Mesenchymal stem cell (in vitro differentiated cells and primary cell): Measurements from ENCODE around the gene TMEM33.
A peak's percentile ranks its signal among the peaks of the same experiment; 100 is the strongest.
"Not testable (repeated sequence)": the region's sequence is repeated elsewhere in the genome, so short reads cannot be mapped to it uniquely, and the experiment has no call there.

Source experiments
- DNase-seq: peaks from one replicate; pipeline ENCODE4 v3.0.0-alpha.2; 2013
- H2AFZ ChIP-seq: one replicate; pipeline ENCODE4 v1.6.1; 2013; ENCODE audit warnings: low read depth, mild to moderate bottlenecking, control low read depth, inconsistent platforms, low read length, moderate library complexity
- H2AK5ac ChIP-seq: 2 replicates; pipeline ENCODE4 v1.6.1; 2013; ENCODE audit warnings: low read length, moderate library complexity, mild to moderate bottlenecking, inconsistent platforms; ENCODE audit not compliant: severe bottlenecking
- H2BK120ac ChIP-seq: one replicate; pipeline ENCODE4 v1.6.1; 2013; ENCODE audit warnings: low read depth, mild to moderate bottlenecking, inconsistent platforms, low read length, moderate library complexity
- H2BK12ac ChIP-seq, 2 experiments: one replicate each; pipeline ENCODE4 v1.6.1; 2013; ENCODE audit warnings: inconsistent platforms in 2 of 2, low read length in 2 of 2, mild to moderate bottlenecking in 2 of 2, moderate library complexity in 2 of 2, control low read depth in 1 of 2
- H2BK15ac ChIP-seq: one replicate; pipeline ENCODE4 v1.6.1; 2013; ENCODE audit warnings: mild to moderate bottlenecking, low read depth, inconsistent platforms; ENCODE audit not compliant: poor library complexity, severe bottlenecking
- H2BK5ac ChIP-seq: 2 replicates; pipeline ENCODE4 v1.6.1; 2013; ENCODE audit warnings: low read depth, mild to moderate bottlenecking, low read length, control low read depth, inconsistent platforms; ENCODE audit not compliant: poor library complexity, severe bottlenecking
- H3K14ac ChIP-seq, 2 experiments: one replicate each; pipeline ENCODE4 v1.6.1; 2013; ENCODE audit warnings: inconsistent platforms in 2 of 2, low read length in 2 of 2, control low read depth in 1 of 2, mild to moderate bottlenecking in 1 of 2, moderate library complexity in 1 of 2
- H3K18ac ChIP-seq, 2 experiments: one replicate each; pipeline ENCODE4 v1.6.1; 2013; ENCODE audit warnings: inconsistent platforms in 2 of 2, low read length in 2 of 2, control low read depth in 1 of 2, low read depth in 1 of 2, mild to moderate bottlenecking in 1 of 2
- H3K23ac ChIP-seq, 2 experiments: one replicate each; pipeline ENCODE4 v1.6.1; 2013; ENCODE audit warnings: inconsistent platforms in 2 of 2, low read length in 2 of 2, mild to moderate bottlenecking in 2 of 2, moderate library complexity in 2 of 2, control low read depth in 1 of 2
- H3K27ac ChIP-seq: 2 replicates; pipeline ENCODE4 v1.5.1; 2013; ENCODE audit warnings: mild to moderate bottlenecking, moderate library complexity, low read length, control low read depth, inconsistent platforms; ENCODE audit not compliant: poor library complexity, severe bottlenecking
- H3K27me3 ChIP-seq, 2 experiments: 2 replicates each; pipeline versions ENCODE4 v1.6.1 to v1.7.0; 2013; ENCODE audit warnings: low read length in 2 of 2, mild to moderate bottlenecking in 2 of 2, moderate library complexity in 2 of 2, control low read depth in 1 of 2, inconsistent platforms in 1 of 2; ENCODE audit not compliant: control insufficient read depth in 1 of 2, insufficient read depth in 1 of 2
- H3K36me3 ChIP-seq, 2 experiments: 2 replicates each; pipeline versions ENCODE4 v1.6.1 to v1.7.0; 2013; ENCODE audit warnings: low read length in 2 of 2, control low read depth in 1 of 2, inconsistent platforms in 1 of 2, low read depth in 1 of 2, mild to moderate bottlenecking in 1 of 2; ENCODE audit not compliant: insufficient read depth in 2 of 2, control insufficient read depth in 1 of 2
- H3K4ac ChIP-seq, 2 experiments: one replicate each; pipeline ENCODE4 v1.6.1; 2013; ENCODE audit warnings: inconsistent platforms in 2 of 2, low read length in 2 of 2, mild to moderate bottlenecking in 2 of 2, moderate library complexity in 2 of 2, control low read depth in 1 of 2, low read depth in 1 of 2
- H3K4me1 ChIP-seq: 2 replicates; pipeline ENCODE4 v1.6.1; 2013; ENCODE audit warnings: low read depth, low read length, control low read depth; ENCODE audit not compliant: control insufficient read depth, insufficient read depth
- H3K4me2 ChIP-seq: 2 replicates; pipeline ENCODE4 v1.6.1; 2013; ENCODE audit warnings: low read length, mild to moderate bottlenecking, inconsistent platforms; ENCODE audit not compliant: poor library complexity, severe bottlenecking
- H3K4me3 ChIP-seq, 2 experiments: 2 replicates each; pipeline versions ENCODE4 v1.5.1 to v1.7.0; 2013; ENCODE audit warnings: low read length in 2 of 2, mild to moderate bottlenecking in 2 of 2, control low read depth in 1 of 2, low read depth in 1 of 2; ENCODE audit not compliant: insufficient read depth in 1 of 2
- H3K79me1 ChIP-seq: replicated peaks from 2 replicates; pipeline ENCODE4 v1.6.1; 2013; ENCODE audit warnings: mild to moderate bottlenecking, control low read depth, low read length, inconsistent platforms; ENCODE audit not compliant: poor library complexity, severe bottlenecking
- H3K9ac ChIP-seq: 2 replicates; pipeline ENCODE4 v1.7.0; 2013; ENCODE audit warnings: mild to moderate bottlenecking, low read length, moderate library complexity
- H3K9me3 ChIP-seq: 2 replicates; pipeline ENCODE4 v1.7.0; 2013; ENCODE audit warnings: mild to moderate bottlenecking, low read length; ENCODE audit not compliant: control insufficient read depth
- H4K8ac ChIP-seq: one replicate; pipeline ENCODE4 v1.6.1; 2013; ENCODE audit warnings: inconsistent platforms, mild to moderate bottlenecking, low read length, moderate library complexity
- H4K91ac ChIP-seq: one replicate; pipeline ENCODE4 v1.6.1; 2013; ENCODE audit warnings: mild to moderate bottlenecking, low read length, inconsistent platforms
- WGBS: methylation state at CpG from one replicate; pipeline ENCODE4 v1.1.7; 2013; ENCODE audit warnings: mixed read lengths; 5-methylcytosine and 5-hydroxymethylcytosine counted together

TMEM33 gene

DNA sequence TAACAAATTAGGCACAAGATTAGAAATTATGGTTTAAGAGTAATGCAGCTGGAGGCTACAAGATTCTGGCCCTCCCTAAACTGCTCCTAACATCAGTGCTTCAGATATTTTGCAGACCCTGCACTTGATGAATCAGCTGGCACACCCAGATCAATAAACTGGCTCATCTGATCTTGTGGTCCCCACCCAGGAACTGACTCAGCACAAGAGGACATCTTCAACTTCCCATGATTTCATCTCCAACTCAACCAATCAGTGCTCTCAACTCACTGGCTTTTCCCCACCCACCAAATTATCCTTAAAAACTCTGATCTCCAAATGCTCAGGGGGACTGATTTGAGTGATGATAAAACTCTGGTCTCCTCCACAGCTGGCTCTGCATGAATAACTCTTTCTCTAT lies 21.7 kb upstream of the TMEM33 start:
- Histone ChIP-seq H3K27me3 (no peaks in the 10 kb centered on the region), H2BK12ac (no peak overlapping the region), H3K4me2 (no peak overlapping the region), H2BK5ac (no peak overlapping the region), H3K9ac (no peak overlapping the region), H3K14ac (no peak overlapping the region), H3K27ac (no peak overlapping the region), H3K79me1 (no peaks in the 10 kb centered on the region), H3K23ac (no peak overlapping the region), H3K18ac (no peak overlapping the region), H2AFZ (no peak overlapping the region), H3K4ac (no peak overlapping the region), H2BK15ac (no peak overlapping the region), H3K36me3 (no peaks in the 10 kb centered on the region), H4K91ac (no peak overlapping the region), H2AK5ac (no peak overlapping the region), H3K9me3 (no peaks in the 10 kb centered on the region), H3K4me1 (no peaks in the 10 kb centered on the region), H4K8ac (no peak overlapping the region), H2BK120ac (no peak overlapping the region), H3K4me3 (no peak overlapping the region)
- DNase-seq, result no peak

DNA sequence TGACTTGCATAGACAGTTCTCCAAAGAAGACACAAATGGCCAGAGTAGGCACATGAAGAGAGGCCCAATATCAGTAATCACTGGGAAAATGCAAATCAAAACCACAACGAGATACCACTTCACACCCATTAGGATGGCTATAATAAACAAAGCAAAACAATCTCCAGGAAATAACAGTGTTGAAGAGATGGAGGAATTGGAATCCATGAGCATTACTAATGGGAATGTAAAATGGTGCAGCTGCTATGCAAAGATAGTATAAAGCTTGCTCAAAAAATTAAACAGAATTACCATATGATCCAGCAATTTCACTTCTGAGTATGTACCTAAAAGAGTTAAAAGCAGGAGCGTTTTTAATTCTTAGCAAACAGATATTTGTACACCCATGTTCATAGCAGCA lies 17.0 kb upstream of the TMEM33 start:
- no peak overlapping the region for H3K4me3 ChIP-seq
- no peak for DNase-seq
- no peaks in the 10 kb centered on the region for H3K9me3 ChIP-seq
- no peak overlapping the region for H4K8ac ChIP-seq
- no peaks in the 10 kb centered on the region for H3K4me1 ChIP-seq
- no peak overlapping the region for H2AFZ ChIP-seq
- H3K4ac ChIP-seq, result no peak overlapping the region
- peaks cover 0 to 5% of the 10 kb centered on the region in 2 experiments for H3K27me3 ChIP-seq
- no peak overlapping the region for H3K23ac ChIP-seq
- H3K36me3 ChIP-seq, result no peaks in the 10 kb centered on the region
- H3K79me1 ChIP-seq, result no peaks in the 10 kb centered on the region
- H3K18ac ChIP-seq, result no peak overlapping the region
- no peak overlapping the region for H4K91ac ChIP-seq
- no peak overlapping the region for H2BK12ac ChIP-seq
- H3K4me2 ChIP-seq, result no peak overlapping the region
- no CpG with 5 or more reads among the region's 2 CpGs for WGBS
- no peak overlapping the region for H2BK120ac ChIP-seq
- H3K14ac ChIP-seq, result no peak overlapping the region
- no peak overlapping the region for H2BK5ac ChIP-seq
- H2AK5ac ChIP-seq, result no peak overlapping the region
- H3K27ac ChIP-seq, result no peak overlapping the region
- no peak overlapping the region for H3K9ac ChIP-seq
- H2BK15ac ChIP-seq, result no peak overlapping the region

DNA sequence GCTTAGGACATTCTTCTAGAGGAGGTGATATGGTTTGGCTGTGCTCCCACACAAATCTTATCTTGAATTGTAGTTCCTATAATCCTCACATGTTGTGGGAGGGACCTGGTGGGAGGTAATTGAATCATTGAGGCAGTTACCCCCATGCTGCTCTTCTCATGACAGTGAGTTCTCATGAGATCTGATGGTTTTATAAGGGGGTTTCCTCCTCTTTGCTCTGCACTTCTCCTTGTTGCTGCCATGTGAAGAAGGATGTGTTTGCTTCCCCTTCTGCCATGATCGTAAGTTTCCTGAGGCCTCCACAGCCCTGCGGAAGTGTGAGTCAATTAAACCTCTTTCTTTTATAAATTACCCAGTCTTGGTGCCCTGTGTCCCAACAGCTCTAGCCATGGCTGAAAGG lies 14.8 kb upstream of the TMEM33 start:
- not testable (repeated sequence) for H4K8ac ChIP-seq

DNA sequence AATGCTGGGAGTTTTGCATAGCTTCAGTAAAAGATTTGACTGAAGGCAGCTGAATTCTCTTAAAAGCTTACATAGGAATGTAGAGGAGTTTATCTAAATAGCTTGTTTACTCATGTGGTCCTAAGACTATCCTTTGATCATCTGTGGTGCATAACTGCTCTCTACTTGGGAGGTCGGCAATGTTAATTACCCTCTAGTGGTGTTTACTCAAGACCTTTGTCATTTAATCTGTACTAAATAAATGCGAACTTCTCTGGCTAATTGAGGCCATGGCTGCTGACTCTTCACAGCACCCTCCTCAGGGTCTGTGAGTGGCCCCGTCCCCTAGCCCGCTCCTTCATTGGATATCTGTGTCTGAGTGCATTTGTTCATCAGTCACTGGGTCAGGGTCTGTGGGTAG lies 13.8 kb upstream of the TMEM33 start:
- Histone ChIP-seq H3K4me2 (no peak overlapping the region), H3K4ac (no peak overlapping the region), H2BK120ac (no peak overlapping the region), H2AFZ (no peak overlapping the region), H2AK5ac (no peak overlapping the region), H3K36me3 (no peaks in the 10 kb centered on the region), H2BK12ac (no peak overlapping the region), H3K4me1 (no peaks in the 10 kb centered on the region), H3K23ac (no peak overlapping the region), H3K9me3 (no peaks in the 10 kb centered on the region), H3K18ac (peak overlapping the region in 1 of 2 experiments; percentile 2), H3K27ac (no peak overlapping the region), H3K14ac (no peak overlapping the region), H2BK5ac (no peak overlapping the region), H2BK15ac (no peak overlapping the region), H3K4me3 (no peak overlapping the region), H4K91ac (no peak overlapping the region), H4K8ac (no peak overlapping the region), H3K27me3 (peaks cover 6 to 8% of the 10 kb centered on the region in 2 experiments), H3K79me1 (no peaks in the 10 kb centered on the region), H3K9ac (no peak overlapping the region)
- 75% methylated on average over 4 of the region's 4 CpGs for WGBS
- DNase-seq, result no peak

More for the DNA sequence above, 14.8 kb upstream of the TMEM33 start:
- not testable (repeated sequence) for H3K36me3 ChIP-seq, H3K18ac ChIP-seq, H3K4ac ChIP-seq, DNase-seq, H3K4me3 ChIP-seq, H3K27me3 ChIP-seq, H3K23ac ChIP-seq, H2BK12ac ChIP-seq, H2BK5ac ChIP-seq, H3K79me1 ChIP-seq, H2AK5ac ChIP-seq, H3K4me1 ChIP-seq, H3K9me3 ChIP-seq, H3K27ac ChIP-seq, H2AFZ ChIP-seq, H3K9ac ChIP-seq, H3K14ac ChIP-seq, H2BK15ac ChIP-seq, H4K91ac ChIP-seq, H3K4me2 ChIP-seq, H2BK120ac ChIP-seq
- 96% methylated on average over 2 of the region's 2 CpGs for WGBS
